ENCODE results near the gene BCL11B.

Gene BCL11B

DNA sequence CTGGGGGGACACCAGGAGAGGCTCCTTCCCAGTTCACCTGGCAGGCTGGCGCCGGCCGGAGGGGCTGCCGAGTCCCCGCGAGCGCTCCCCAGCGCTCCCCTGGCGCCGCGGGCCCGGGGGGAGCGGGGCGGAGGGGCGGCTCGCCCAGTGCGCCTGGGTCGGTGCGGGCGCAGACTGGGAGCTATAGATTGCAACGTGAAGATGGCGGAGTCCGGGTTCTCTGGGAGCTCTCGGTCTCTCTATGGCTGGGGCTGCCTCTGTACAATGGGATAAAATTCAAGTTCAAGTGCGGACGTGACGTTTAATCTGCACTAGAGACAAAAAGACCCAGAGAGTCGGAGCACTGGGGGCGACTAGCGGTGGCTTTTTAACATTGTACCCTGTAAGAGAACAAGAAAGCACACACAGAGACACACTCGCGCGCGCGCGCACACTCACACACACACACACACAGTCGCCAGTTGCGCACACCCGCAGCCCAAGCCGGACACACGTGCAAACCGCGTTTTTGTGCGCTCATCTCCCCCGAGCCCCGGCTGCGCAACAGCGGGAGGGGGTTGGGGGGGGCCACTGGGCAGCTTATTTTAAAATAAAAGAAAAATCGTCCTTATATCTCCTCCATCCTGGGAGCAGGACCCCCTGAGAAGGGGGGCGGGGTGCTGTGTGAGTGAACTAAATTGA, at the start of gene BCL11B:
BCL11B (minus strand) TSS at position 247 of the 681 bp plus-strand sequence. CDS start 979 bp downstream, outside the sequence.
- H3K27ac ChIP-seq (ENCODE audit: low read depth, low read length): peak within 1 kb of the TSS; percentile 78
- peaks cover 0 to 4% of the 10 kb centered on the region in 2 donors for H3K27me3 ChIP-seq (ENCODE audit: control insufficient read depth in 1 of 2, insufficient read depth in 2 of 2, low read length in 2 of 2)
- H3K36me3 ChIP-seq (ENCODE audit: control insufficient read depth in 1 of 2, insufficient read depth in 2 of 2, low read length in 2 of 2): no peaks in the 10 kb centered on the region

DNA sequence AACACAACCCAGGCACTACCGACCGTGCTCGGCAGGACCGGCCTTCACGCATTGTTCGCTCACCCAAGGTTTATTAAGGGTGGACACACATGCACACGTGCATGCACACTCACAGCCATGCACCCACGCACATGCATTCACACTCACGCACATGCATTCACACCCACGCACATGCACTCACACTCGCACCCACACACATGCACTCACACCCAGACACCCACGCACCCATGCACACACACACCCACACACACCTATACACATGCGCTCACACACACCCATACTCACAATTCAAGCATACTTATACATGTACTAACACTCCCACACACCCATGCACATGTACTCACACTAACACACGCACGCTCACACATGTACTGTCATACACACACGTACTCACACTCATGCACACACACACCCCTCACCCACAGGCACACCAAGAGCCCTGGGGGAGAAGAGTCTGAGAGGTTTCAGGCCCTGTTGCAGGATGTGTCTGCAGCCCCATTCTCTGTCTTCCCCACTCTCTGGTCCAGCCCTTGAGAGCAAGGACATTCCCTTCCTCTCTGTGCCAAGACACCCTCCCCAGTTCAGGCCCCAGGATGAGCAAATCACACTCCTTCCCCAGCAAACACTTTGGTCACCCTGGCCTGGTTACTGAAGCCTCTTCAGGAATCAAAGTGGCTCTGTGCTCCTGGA, 49.4 kb upstream of the BCL11B start:
- Histone ChIP-seq H3K27me3 (ENCODE audit: control insufficient read depth in 1 of 2, insufficient read depth in 2 of 2, low read length in 2 of 2) (no peaks in the 10 kb centered on the region), H3K9ac (ENCODE audit: low read depth in 1 of 2, low read length in 2 of 2) (no peak overlapping the region), H3K9me3 (ENCODE audit: control insufficient read depth in 1 of 2, low read length in 2 of 2) (no peaks in the 10 kb centered on the region), H3K27ac (ENCODE audit: low read depth, low read length) (no peak overlapping the region), H3K4me3 (ENCODE audit: low read depth in 1 of 2, low read length in 2 of 2) (no peak overlapping the region), H3K4me1 (ENCODE audit: control insufficient read depth in 1 of 2, insufficient read depth in 2 of 2, low read length in 2 of 2) (peaks cover 46 to 47% of the 10 kb centered on the region in 2 donors), H3K36me3 (ENCODE audit: control insufficient read depth in 1 of 2, insufficient read depth in 2 of 2, low read length in 2 of 2) (no peaks in the 10 kb centered on the region)

More for the DNA sequence above, at the start of gene BCL11B:
- peaks cover 0 to 14% of the 10 kb centered on the region in 2 donors for H3K4me1 ChIP-seq (ENCODE audit: control insufficient read depth in 1 of 2, insufficient read depth in 2 of 2, low read length in 2 of 2)
- H3K9ac ChIP-seq (ENCODE audit: low read depth in 1 of 2, low read length in 2 of 2): peak within 1 kb of the TSS; percentile 54 to 63
- H3K4me3 ChIP-seq (ENCODE audit: low read depth in 1 of 2, low read length in 2 of 2): peak within 1 kb of the TSS; percentile 67 to 80
- H3K9me3 ChIP-seq (ENCODE audit: control insufficient read depth in 1 of 2, low read length in 2 of 2): no peaks in the 10 kb centered on the region

DNA sequence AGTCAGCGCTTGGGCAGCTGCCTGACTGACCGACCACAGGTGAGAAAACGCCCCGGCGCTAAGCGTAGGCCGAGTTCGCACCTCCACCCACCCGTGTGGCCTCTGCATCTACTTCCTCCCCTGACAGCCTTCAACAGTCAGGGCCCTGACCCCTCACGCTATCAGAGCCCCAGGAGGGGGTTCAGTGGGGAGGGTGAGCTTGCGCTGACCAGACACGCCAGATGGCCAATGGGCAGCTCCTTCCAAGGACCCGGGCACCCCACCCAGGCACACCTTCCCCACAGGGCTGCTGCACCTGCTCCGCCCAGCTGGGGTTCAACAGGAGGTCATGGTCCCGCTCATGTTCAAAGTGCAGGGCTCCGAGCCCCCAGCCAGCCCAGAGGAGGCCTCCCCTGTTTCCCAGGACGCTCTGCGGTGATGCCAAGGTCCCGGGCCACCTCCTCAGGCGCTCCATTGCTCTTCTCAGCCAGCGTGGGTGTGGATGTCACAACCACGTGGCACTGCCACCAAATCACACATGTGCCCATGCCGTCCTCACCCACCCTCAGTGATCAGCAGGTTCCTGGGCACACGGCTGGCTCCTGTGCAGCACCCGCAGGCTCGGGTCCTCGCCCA, 48.7 kb upstream of the BCL11B start:
- Histone ChIP-seq H3K9me3 (ENCODE audit: control insufficient read depth in 1 of 2, low read length in 2 of 2) (no peaks in the 10 kb centered on the region), H3K4me3 (ENCODE audit: low read depth in 1 of 2, low read length in 2 of 2) (no peak overlapping the region), H3K9ac (ENCODE audit: low read depth in 1 of 2, low read length in 2 of 2) (no peak overlapping the region), H3K4me1 (ENCODE audit: control insufficient read depth in 1 of 2, insufficient read depth in 2 of 2, low read length in 2 of 2) (peaks cover 47 to 49% of the 10 kb centered on the region in 2 donors), H3K36me3 (ENCODE audit: control insufficient read depth in 1 of 2, insufficient read depth in 2 of 2, low read length in 2 of 2) (no peaks in the 10 kb centered on the region), H3K27ac (ENCODE audit: low read depth, low read length) (no peak overlapping the region), H3K27me3 (ENCODE audit: control insufficient read depth in 1 of 2, insufficient read depth in 2 of 2, low read length in 2 of 2) (no peaks in the 10 kb centered on the region)

DNA sequence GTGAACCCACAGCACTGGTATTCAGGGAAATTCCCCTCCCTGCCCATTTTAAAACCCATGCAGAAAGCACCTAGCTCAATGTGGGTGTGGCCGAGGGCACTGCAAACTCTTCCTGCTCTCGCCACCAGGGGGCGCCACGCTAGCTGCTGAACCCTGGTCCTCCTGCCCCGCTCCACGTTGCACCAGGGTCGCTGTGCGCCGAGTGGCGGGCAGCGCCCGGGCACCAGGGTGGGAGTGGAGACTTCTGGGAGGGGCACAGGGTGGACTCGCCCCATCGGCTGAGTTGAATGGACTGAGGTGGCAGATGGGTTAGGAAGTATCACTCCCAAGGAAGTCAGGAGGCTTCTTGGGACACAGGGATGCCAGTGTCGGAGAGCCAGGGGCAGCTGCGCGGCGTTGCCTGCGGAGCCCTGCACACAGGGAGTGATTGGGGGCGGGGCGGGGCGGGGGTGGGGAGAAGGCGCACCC, 48.1 kb upstream of the BCL11B start:
- no peaks in the 10 kb centered on the region for H3K9me3 ChIP-seq (ENCODE audit: control insufficient read depth in 1 of 2, low read length in 2 of 2)
- no peaks in the 10 kb centered on the region for H3K36me3 ChIP-seq (ENCODE audit: control insufficient read depth in 1 of 2, insufficient read depth in 2 of 2, low read length in 2 of 2)
- peak overlapping the region in 1 of 2 donors; percentile 12 for H3K9ac ChIP-seq (ENCODE audit: low read depth in 1 of 2, low read length in 2 of 2)
- H3K4me3 ChIP-seq (ENCODE audit: low read depth in 1 of 2, low read length in 2 of 2): peak overlapping the region in 1 of 2 donors; percentile 28
- no peak overlapping the region for H3K27ac ChIP-seq (ENCODE audit: low read depth, low read length)
- H3K4me1 ChIP-seq (ENCODE audit: control insufficient read depth in 1 of 2, insufficient read depth in 2 of 2, low read length in 2 of 2): peaks cover 49 to 50% of the 10 kb centered on the region in 2 donors
- H3K27me3 ChIP-seq (ENCODE audit: control insufficient read depth in 1 of 2, insufficient read depth in 2 of 2, low read length in 2 of 2): no peaks in the 10 kb centered on the region

DNA sequence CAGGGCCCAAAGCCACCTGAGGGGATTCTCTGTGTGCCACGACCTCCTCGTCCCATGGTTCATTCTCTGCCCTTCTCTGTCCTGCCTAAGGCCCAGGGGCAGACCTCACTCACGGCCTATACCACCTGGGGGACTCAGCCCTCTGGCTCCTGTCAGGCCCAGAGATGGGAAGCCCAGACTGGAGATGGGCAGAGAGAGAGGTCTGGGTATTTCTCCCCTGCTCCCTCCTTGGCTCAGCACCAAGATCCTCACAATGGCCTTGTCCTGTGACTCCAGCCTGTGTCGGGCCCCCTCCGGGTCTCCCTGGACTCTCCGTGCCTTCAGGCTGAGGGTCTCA, 46.9 kb upstream of the BCL11B start:
- no peak overlapping the region for H3K4me3 ChIP-seq (ENCODE audit: low read depth in 1 of 2, low read length in 2 of 2)
- H3K36me3 ChIP-seq (ENCODE audit: control insufficient read depth in 1 of 2, insufficient read depth in 2 of 2, low read length in 2 of 2): no peaks in the 10 kb centered on the region
- H3K9ac ChIP-seq (ENCODE audit: low read depth in 1 of 2, low read length in 2 of 2): no peak overlapping the region
- H3K27me3 ChIP-seq (ENCODE audit: control insufficient read depth in 1 of 2, insufficient read depth in 2 of 2, low read length in 2 of 2): no peaks in the 10 kb centered on the region
- H3K4me1 ChIP-seq (ENCODE audit: control insufficient read depth in 1 of 2, insufficient read depth in 2 of 2, low read length in 2 of 2): peaks cover 59 to 61% of the 10 kb centered on the region in 2 donors
- no peak overlapping the region for H3K27ac ChIP-seq (ENCODE audit: low read depth, low read length)
- H3K9me3 ChIP-seq (ENCODE audit: control insufficient read depth in 1 of 2, low read length in 2 of 2): no peaks in the 10 kb centered on the region

DNA sequence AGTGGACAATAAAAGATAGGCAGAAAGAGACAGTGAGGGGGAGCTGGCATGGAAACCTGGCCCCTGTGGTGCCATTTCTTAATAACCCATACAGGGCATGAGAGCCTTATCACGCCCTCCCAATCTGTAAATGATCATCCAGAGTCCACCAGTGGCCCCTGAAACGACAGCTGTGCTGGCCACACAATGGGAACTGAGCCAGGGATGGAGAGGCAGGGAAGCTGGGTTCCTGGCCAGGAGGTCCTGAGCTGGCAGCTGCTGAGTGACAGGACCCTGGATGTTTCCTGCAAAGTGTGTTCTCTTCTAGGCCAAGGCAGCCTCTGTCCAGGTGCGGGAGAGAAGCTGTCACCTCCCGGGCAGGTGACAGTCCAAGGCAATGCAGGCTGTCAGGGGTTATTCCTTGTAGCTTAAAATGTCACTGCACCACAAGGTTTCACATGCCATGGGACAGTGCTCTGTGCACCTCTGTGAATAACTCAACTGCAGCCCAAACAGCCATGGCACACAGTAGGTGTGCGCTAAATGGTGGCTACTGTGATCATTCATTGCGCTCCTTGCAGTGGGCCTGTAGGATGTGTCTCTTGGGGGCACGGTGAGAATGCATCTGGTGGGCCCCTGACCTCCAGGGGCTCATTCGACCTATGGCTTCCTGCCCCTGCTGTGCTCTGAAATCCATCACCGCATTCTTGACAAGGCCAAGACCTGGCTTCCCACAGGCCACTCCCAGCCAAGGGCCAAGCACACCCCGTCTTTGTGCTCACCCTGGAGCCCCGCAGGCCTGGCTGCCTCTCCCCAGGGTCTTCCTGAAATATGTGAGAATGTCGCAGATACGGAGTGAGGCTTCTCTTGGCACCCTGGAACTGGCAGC, 46.3 kb upstream of the BCL11B start:
- Histone ChIP-seq H3K27me3 (ENCODE audit: control insufficient read depth in 1 of 2, insufficient read depth in 2 of 2, low read length in 2 of 2) (no peaks in the 10 kb centered on the region), H3K9ac (ENCODE audit: low read depth in 1 of 2, low read length in 2 of 2) (peak overlapping the region in 1 of 2 donors; percentile 38), H3K36me3 (ENCODE audit: control insufficient read depth in 1 of 2, insufficient read depth in 2 of 2, low read length in 2 of 2) (no peaks in the 10 kb centered on the region), H3K27ac (ENCODE audit: low read depth, low read length) (peak overlapping the region; percentile 7), H3K4me1 (ENCODE audit: control insufficient read depth in 1 of 2, insufficient read depth in 2 of 2, low read length in 2 of 2) (peaks cover 59 to 61% of the 10 kb centered on the region in 2 donors), H3K9me3 (ENCODE audit: control insufficient read depth in 1 of 2, low read length in 2 of 2) (no peaks in the 10 kb centered on the region), H3K4me3 (ENCODE audit: low read depth in 1 of 2, low read length in 2 of 2) (no peak overlapping the region)

DNA sequence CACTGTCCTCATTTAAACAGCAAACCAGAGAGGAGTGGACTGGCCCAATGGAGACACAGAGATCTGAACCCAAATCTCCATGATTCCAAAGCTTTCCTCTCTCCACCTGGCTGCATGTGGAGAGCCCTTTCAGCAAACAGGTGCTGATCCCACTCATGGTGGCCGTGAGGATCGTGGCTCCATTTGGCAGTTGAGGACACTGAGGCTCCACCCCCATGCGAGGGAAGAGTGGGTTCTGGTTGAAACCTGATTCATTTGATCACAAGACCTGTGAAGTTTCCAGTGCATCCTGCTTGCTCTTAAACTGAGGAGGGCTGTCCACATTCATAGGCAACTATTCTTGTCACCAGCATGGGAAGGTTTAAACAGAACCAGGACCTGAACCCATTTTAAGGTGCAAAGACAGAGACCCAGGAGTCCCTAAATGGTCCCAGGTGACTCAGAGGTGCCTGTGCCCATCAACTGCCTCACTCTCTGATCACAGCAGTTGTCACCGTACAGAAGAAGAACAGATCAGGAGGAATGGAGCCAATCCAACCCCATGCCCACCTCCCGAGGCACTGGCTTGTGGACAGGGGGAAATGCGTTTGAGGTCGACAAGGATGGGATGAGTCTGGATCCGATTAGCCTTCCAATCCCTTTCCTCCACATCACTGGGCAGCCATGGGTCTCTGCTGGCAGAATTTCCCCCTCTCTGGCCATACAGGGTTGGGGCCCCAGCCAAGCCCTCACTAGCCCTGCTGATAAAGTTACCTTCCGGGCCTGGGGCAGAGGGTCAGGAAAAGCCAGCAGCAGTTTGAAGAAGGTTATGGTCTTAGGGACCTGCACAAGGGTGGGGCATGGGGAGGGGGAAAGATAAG, 45.5 kb upstream of the BCL11B start:
- Histone ChIP-seq H3K4me3 (ENCODE audit: low read depth in 1 of 2, low read length in 2 of 2) (no peak overlapping the region), H3K27ac (ENCODE audit: low read depth, low read length) (peak overlapping the region; percentile 45), H3K27me3 (ENCODE audit: control insufficient read depth in 1 of 2, insufficient read depth in 2 of 2, low read length in 2 of 2) (no peaks in the 10 kb centered on the region), H3K9me3 (ENCODE audit: control insufficient read depth in 1 of 2, low read length in 2 of 2) (no peaks in the 10 kb centered on the region), H3K36me3 (ENCODE audit: control insufficient read depth in 1 of 2, insufficient read depth in 2 of 2, low read length in 2 of 2) (no peaks in the 10 kb centered on the region), H3K9ac (ENCODE audit: low read depth in 1 of 2, low read length in 2 of 2) (peak overlapping the region in 1 of 2 donors; percentile 0), H3K4me1 (ENCODE audit: control insufficient read depth in 1 of 2, insufficient read depth in 2 of 2, low read length in 2 of 2) (peaks cover 59 to 61% of the 10 kb centered on the region in 2 donors)

DNA sequence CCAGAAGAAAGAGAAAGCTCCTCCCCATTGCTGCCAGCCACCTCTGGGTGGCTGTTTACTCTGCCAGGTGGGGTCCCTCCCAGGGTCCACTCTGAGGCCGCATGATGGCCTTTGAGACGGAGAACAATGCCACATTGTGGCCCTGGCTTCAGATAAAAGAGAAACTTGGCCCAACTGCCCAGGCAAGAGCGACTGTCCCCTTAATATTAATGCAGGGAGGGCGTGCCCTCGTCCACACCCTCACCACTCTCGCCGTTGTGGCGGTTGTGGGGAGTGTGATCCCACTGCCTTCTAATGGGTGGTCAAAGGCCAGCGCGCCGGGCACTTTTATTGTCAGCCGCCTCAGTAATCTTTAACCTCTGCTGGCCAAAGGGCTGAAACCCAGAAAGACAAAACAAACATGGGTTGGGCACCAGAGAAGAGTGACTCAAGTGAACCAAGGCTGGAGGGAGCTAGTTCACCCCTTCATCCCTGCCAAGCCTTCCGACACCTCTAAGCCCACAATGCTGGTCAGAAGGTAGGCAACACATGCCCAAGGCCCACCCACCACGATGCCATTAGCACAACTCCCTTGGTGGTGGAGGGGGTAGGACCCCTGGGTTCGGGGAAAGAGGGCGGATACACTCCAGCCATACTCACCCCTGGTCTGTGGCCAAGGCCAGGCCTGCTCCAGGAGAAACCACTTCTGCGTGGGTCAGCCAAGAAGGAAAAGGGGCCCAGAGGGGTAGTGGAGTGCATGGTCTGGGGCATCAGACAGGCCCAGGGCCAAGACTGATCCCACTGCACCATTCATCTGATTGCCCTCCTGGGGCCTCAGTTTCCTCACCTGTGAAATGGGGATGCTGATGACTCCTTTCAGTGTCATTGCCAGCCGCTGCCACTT, 44.5 kb upstream of the BCL11B start:
- Histone ChIP-seq H3K36me3 (ENCODE audit: control insufficient read depth in 1 of 2, insufficient read depth in 2 of 2, low read length in 2 of 2) (no peaks in the 10 kb centered on the region), H3K9me3 (ENCODE audit: control insufficient read depth in 1 of 2, low read length in 2 of 2) (no peaks in the 10 kb centered on the region), H3K27ac (ENCODE audit: low read depth, low read length) (peak overlapping the region; percentile 45), H3K9ac (ENCODE audit: low read depth in 1 of 2, low read length in 2 of 2) (peak overlapping the region; percentile 22 to 26), H3K27me3 (ENCODE audit: control insufficient read depth in 1 of 2, insufficient read depth in 2 of 2, low read length in 2 of 2) (no peaks in the 10 kb centered on the region), H3K4me3 (ENCODE audit: low read depth in 1 of 2, low read length in 2 of 2) (peak overlapping the region in 1 of 2 donors; percentile 8), H3K4me1 (ENCODE audit: control insufficient read depth in 1 of 2, insufficient read depth in 2 of 2, low read length in 2 of 2) (peaks cover 59 to 61% of the 10 kb centered on the region in 2 donors)

Measured in duodenal mucosa (tissue), 2 donors.